GM12878 (cell line): Measurements from ENCODE around the gene SELENOH. TPM values are rescaled to one million over a fixed set of nuclear protein-coding genes. Genes with fewer than 3 reads are reported as not detected.

ENCODE experiments used
- ATAC-seq: fragments of 200-7000 bp; cut with Tn5 transposase; 3 replicates; pipeline ENCODE4 v1.9.1; 2020; ENCODE audit warnings: mild to moderate bottlenecking, moderate library complexity
- BruUV-seq: library from RNA; stranded (reverse); fragments of 400-500 nt; replicated peaks from 2 replicates; lab custom pipeline; 2021; lab: Mats Ljungman, UMichigan
- CTCF ChIA-PET: fragments of 300-600 bp; sonication (Branson Sonifier 250); formaldehyde crosslinking; extraction: SDS; loops from one replicate; lab custom pipeline; 2021; ENCODE audit warnings: inconsistent platforms; lab: Yijun Ruan, JAX
- POLR2A ChIA-PET: fragments of 350-600 bp; formaldehyde crosslinking; extraction: SDS; loops from one replicate; lab custom pipeline; 2021; ENCODE audit warnings: inconsistent platforms; lab: Charles Lee
- RAD21 ChIA-PET: fragments of 300-600 bp; sonication (Branson Sonifier 250); formaldehyde crosslinking; loops from one replicate; lab custom pipeline; 2023; ENCODE audit warnings: antibody characterized with exemption; ENCODE audit not compliant: unreplicated experiment; lab: Charles Lee
- SMC1A ChIA-PET: fragments of 300-600 bp; sonication (Branson Sonifier 250); formaldehyde crosslinking; loops from one replicate; lab custom pipeline; 2023; ENCODE audit not compliant: unreplicated experiment, uncharacterized antibody; lab: Charles Lee
- DNase-seq: peaks from one replicate; pipeline ENCODE4 v3.0.0-alpha.2; 2011; ENCODE audit warnings: low read depth, low spot score
- FAIRE-seq: peaks from 3 replicates; lab custom pipeline; 2011; peaks lifted over from hg19 to GRCh38; lab: Jason Lieb, UNC
- H2AFZ ChIP-seq: 2 replicates; pipeline ENCODE4 v1.6.0; 2011; ENCODE audit warnings: low read depth, low read length, control low read depth; ENCODE audit not compliant: control insufficient read depth
- H3K27ac ChIP-seq: 2 replicates; pipeline ENCODE4 v1.5.1; 2011; ENCODE audit warnings: control low read depth; ENCODE audit not compliant: control insufficient read depth, insufficient read depth
- H3K27me3 ChIP-seq, 2 experiments: replicated peaks in 1 of 2; 2 replicates each; pipeline versions ENCODE4 v1.6.0 to v1.6.1; 2011; ENCODE audit warnings: low read length in 1 of 2; ENCODE audit not compliant: control insufficient read depth in 2 of 2, insufficient read depth in 2 of 2
- H3K36me3 ChIP-seq, 2 experiments: 2 replicates each; pipeline ENCODE4 v1.5.1; 2011; ENCODE audit warnings: low read length in 1 of 2; ENCODE audit not compliant: control insufficient read depth in 2 of 2, insufficient read depth in 2 of 2
- H3K4me1 ChIP-seq: 2 replicates; pipeline ENCODE4 v1.6.1; 2011; ENCODE audit warnings: mild to moderate bottlenecking, low read length, moderate library complexity, mixed read lengths; ENCODE audit not compliant: control insufficient read depth, insufficient read depth
- H3K4me2 ChIP-seq: 2 replicates; pipeline ENCODE4 v1.6.0; 2011; ENCODE audit warnings: control low read depth; ENCODE audit not compliant: control insufficient read depth, insufficient read depth
- H3K4me3 ChIP-seq: fragments of 200-600 bp; sonication (generic); 2 replicates; pipeline ENCODE4 v1.5.1; 2016
- H3K79me2 ChIP-seq: 2 replicates; pipeline ENCODE4 v1.6.0; 2011; ENCODE audit warnings: low read length; ENCODE audit not compliant: control insufficient read depth, insufficient read depth
- H3K9ac ChIP-seq: 2 replicates; pipeline ENCODE4 v1.8.0; 2011; ENCODE audit warnings: low read length, control low read depth, mixed read lengths; ENCODE audit not compliant: control insufficient read depth, insufficient read depth
- H3K9me3 ChIP-seq: replicated peaks from 3 replicates; pipeline ENCODE4 v1.5.1; 2011; ENCODE audit warnings: mild to moderate bottlenecking, low read length; ENCODE audit not compliant: control insufficient read depth, insufficient read depth
- H4K20me1 ChIP-seq: 2 replicates; pipeline ENCODE4 v1.6.0; 2011; ENCODE audit not compliant: control insufficient read depth, insufficient read depth
- BCL3 ChIP-seq: IDR thresholded peaks from 2 replicates; pipeline ENCODE4 v1.6.1; 2011; ENCODE audit warnings: borderline replicate concordance, low read depth, mild to moderate bottlenecking, moderate library complexity, low read length; ENCODE audit not compliant: insufficient read depth, poor library complexity, severe bottlenecking
- CREB1 ChIP-seq: IDR thresholded peaks from 2 replicates; pipeline ENCODE4 v1.6.1; 2012; ENCODE audit warnings: low read depth, mild to moderate bottlenecking, inconsistent platforms
- DPF2 ChIP-seq: fragments of 450-650 bp; IDR thresholded peaks from 2 replicates; pipeline ENCODE4 v1.6.1; 2017; ENCODE audit warnings: mild to moderate bottlenecking
- HSF1 ChIP-seq: fragments of 150-350 bp; IDR thresholded peaks from 2 replicates; pipeline ENCODE4 v1.6.1; 2014; ENCODE audit warnings: mild to moderate bottlenecking, low read depth, low read length
- RELA ChIP-seq: fragments of 450-650 bp; IDR thresholded peaks from 2 replicates; pipeline ENCODE4 v1.8.0; 2014; ENCODE audit warnings: borderline replicate concordance; ENCODE audit not compliant: partially characterized antibody
- SUZ12 ChIP-seq: fragments of 200-600 bp; sonication (generic); IDR thresholded peaks from one replicate; pipeline ENCODE4 v1.6.1; 2018; ENCODE audit warnings: antibody characterized with exemption, mild to moderate bottlenecking; ENCODE audit not compliant: unreplicated experiment
- WRNIP1 ChIP-seq: IDR thresholded peaks from 2 replicates; pipeline ENCODE4 v1.6.1; 2011; ENCODE audit warnings: low read depth, low read length, improper control_type of control experiment, borderline replicate concordance
- ZNF592 ChIP-seq: fragments of 450-650 bp; IDR thresholded peaks from 2 replicates; pipeline ENCODE4 v1.6.1; 2017; ENCODE audit warnings: mild to moderate bottlenecking, moderate library complexity
- WGBS: methylation state at CpG from one replicate; pipeline ENCODE4 v1.1.6; 2016; ENCODE audit warnings: low lambda C conversion rate; ENCODE audit not compliant: insufficient replicate concordance, insufficient coverage; ENCODE audit errors: missing lambda C conversion rate; 5-methylcytosine and 5-hydroxymethylcytosine counted together
- in situ Hi-C: fragments of 300-500 bp; cut with MboI; formaldehyde crosslinking; loops from 9 replicates; pipeline ENCODE4 v1.14.3; 2018; ENCODE audit warnings: mixed read lengths
- intact Hi-C: fragments of 100-400 bp; cut with micrococcal nuclease; formaldehyde crosslinking; loops from one replicate; pipeline ENCODE4 v1.14.2; 2022; ENCODE audit not compliant: unreplicated experiment
- polyA plus RNA-seq, 11 experiments: library from polyadenylated mRNA; depleted of rRNA in 4 of 11; unstranded in 6 of 11; stranded (reverse) in 5 of 11; fragments of >200 nt; fragmentation: Nextera tagmentation in 4 of 11; fragmentation: Illumina TruSeq in 1 of 11; extraction: Ambion mirVana in 4 of 11; extraction: Trizol in 1 of 11; gene quantifications; 1 replicate in 1 of 11; 2 replicates in 10 of 11; pipeline versions ENCODE4 v1.2.1 to v1.2.3, GENCODE V29; 2011 to 2016; ENCODE audit warnings: inconsistent platforms in 2 of 11, missing spikeins in 2 of 11, low read depth in 1 of 11
- total RNA-seq, 4 experiments: library from RNA; depleted of rRNA in 3 of 4; stranded (reverse); fragments of >200 nt in 3 of 4; fragmentation: Illumina TruSeq in 1 of 4; extraction: Trizol in 1 of 4; gene quantifications; 2 replicates each; pipeline versions ENCODE4 v1.2.1 to v1.2.3, GENCODE V29; 2013 to 2021

Gene SELENOH
- total and polyA plus RNA-seq, 10 of the 15 experiments (the other 5 are each of a cell fraction or from before 2014, with no cell fraction given) = 20.3 to 458 (median 200) TPM

GRCh38 chr11:57776031-57776521 is 34.8 kb downstream of the SELENOH start:
- Histone ChIP-seq H3K36me3 (peaks cover 0 to 6% of the 10 kb centered on the region in 2 experiments; a peak in 1 of 4 replicates), H3K4me2 (peak overlapping the region; percentile 11; the same call in 1 of the 2 replicates), H3K27me3 (no peaks in the 10 kb centered on the region), H2AFZ (no peak overlapping the region), H3K4me1 (peaks cover 16% of the 10 kb centered on the region), H3K9ac (no peak overlapping the region), H3K9me3 (no peaks in the 10 kb centered on the region), H4K20me1 (no peaks in the 10 kb centered on the region), H3K79me2 (peaks cover 86% of the 10 kb centered on the region), H3K4me3 (no peak overlapping the region), H3K27ac (no peak overlapping the region)
- no peak for ATAC-seq
- no peak for DNase-seq
- FAIRE-seq = no peak
- intact Hi-C loops = no loop called here
- RAD21 ChIA-PET = interaction anchor here (1.4 to 7.8 kb wide), 2 partner anchors 12 to 25 kb away, joined by 3 to 41 read pairs; no protein-coding TSS in a partner anchor
- BruUV-seq = no TSS peak
- TF ChIP-seq WRNIP1 (no peak), ZNF592 (no peak), SUZ12 (no peak), RELA (no peak), BCL3 (no peak), HSF1 (no peak), DPF2 (no peak), CREB1 (no peak)
- WGBS = 90% methylated on average over 3 of the region's 3 CpGs
- in situ Hi-C loops = no loop called here
- POLR2A ChIA-PET = interaction anchor here (1.5 to 10.7 kb wide), 2 partner anchors 11 to 35 kb away, joined by 3 to 110 read pairs; partner anchors contain the start of genes CTNND1 and SELENOH
- SMC1A ChIA-PET = interaction anchor here (1.1 to 11.7 kb wide), 8 partner anchors 9 to 718 kb away, joined by 3 to 117 read pairs (median 4); partner anchors contain the start of genes BTBD18, CTNND1 and MED19
- CTCF ChIA-PET = interaction anchor here (1.3 to 10.8 kb wide), 3 partner anchors 13 to 25 kb away, joined by 3 to 69 read pairs (median 4); partner anchors contain the start of gene CTNND1
